Prostate gland (tissue), 2 donors: ENCODE results near the gene MXRA8.

Experiments used
- CTCF ChIP-seq, 4 experiments: fragments of 200-600 bp in 2 of 4; fragments of 450-650 bp in 2 of 4; sonication (generic) in 2 of 4; IDR thresholded peaks; 1 replicate in 3 of 4; 2 replicates in 1 of 4; pipeline ENCODE4 v1.5.1; 2016 to 2019; ENCODE audit warnings: antibody characterized with exemption in 4 of 4, mild to moderate bottlenecking in 2 of 4, moderate library complexity in 2 of 4
- POLR2A ChIP-seq: fragments of 450-650 bp; IDR thresholded peaks from one replicate; pipeline ENCODE4 v1.6.1; 2016; ENCODE audit warnings: antibody characterized with exemption, mild to moderate bottlenecking
- POLR2AphosphoS5 ChIP-seq: sonication (generic); formaldehyde crosslinking; IDR thresholded peaks from one replicate; pipeline ENCODE4 v1.6.1; 2017; ENCODE audit warnings: antibody characterized with exemption

GRCh38 chr1:1371364-1371745 is 13.0 kb upstream of the MXRA8 start:
- TF ChIP-seq CTCF (IDR thresholded peaks at IDR 0.05), result no peak
- no peak for TF ChIP-seq POLR2A
- no peak for TF ChIP-seq POLR2AphosphoS5
